Measurements from ENCODE around the gene GPR39.

The GPR39 gene

DNA sequence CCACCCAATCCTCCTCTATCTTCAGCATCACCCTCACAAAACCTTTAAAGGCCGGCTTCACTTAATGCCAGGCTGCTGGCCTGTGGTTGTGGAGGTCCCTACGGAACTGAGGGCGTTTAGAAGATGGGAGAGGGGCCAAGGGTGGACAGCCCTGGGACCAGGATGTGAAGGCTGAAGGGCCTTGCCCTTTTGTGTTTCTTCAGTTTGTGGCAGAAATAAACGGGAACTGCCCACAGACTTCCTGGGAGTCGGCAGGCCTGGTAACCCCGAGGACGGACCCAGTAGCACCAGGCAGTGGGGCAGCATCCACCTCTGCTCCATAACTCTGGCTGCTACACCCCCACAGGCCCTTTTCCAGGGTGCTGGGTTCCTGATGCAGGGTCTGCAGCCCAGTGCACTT, 202.1 kb downstream of the GPR39 start:
- no peak overlapping the region for H3K27ac ChIP-seq (ENCODE audit: low read depth, low read length)
- no peak overlapping the region for H3K9ac ChIP-seq (ENCODE audit: low read depth in 1 of 2, low read length in 2 of 2)
- no peak overlapping the region for H3K4me3 ChIP-seq (ENCODE audit: low read depth in 1 of 2, low read length in 2 of 2)
- no peaks in the 10 kb centered on the region for H3K36me3 ChIP-seq (ENCODE audit: control insufficient read depth in 1 of 2, insufficient read depth in 2 of 2, low read length in 2 of 2)
- H3K27me3 ChIP-seq (ENCODE audit: control insufficient read depth in 1 of 2, insufficient read depth in 2 of 2, low read length in 2 of 2) = no peaks in the 10 kb centered on the region
- H3K9me3 ChIP-seq (ENCODE audit: control insufficient read depth in 1 of 2, low read length in 2 of 2) = no peaks in the 10 kb centered on the region
- peaks cover 0 to 4% of the 10 kb centered on the region in 2 donors for H3K4me1 ChIP-seq (ENCODE audit: control insufficient read depth in 1 of 2, insufficient read depth in 2 of 2, low read length in 2 of 2)

GRCh38 chr2:132620115-132620514, 203.5 kb downstream of the GPR39 start:
- Histone ChIP-seq H3K27me3 (ENCODE audit: control insufficient read depth in 1 of 2, insufficient read depth in 2 of 2, low read length in 2 of 2) (no peaks in the 10 kb centered on the region), H3K4me3 (ENCODE audit: low read depth in 1 of 2, low read length in 2 of 2) (no peak overlapping the region), H3K9me3 (ENCODE audit: control insufficient read depth in 1 of 2, low read length in 2 of 2) (no peaks in the 10 kb centered on the region), H3K27ac (ENCODE audit: low read depth, low read length) (no peak overlapping the region), H3K4me1 (ENCODE audit: control insufficient read depth in 1 of 2, insufficient read depth in 2 of 2, low read length in 2 of 2) (peaks cover 0 to 4% of the 10 kb centered on the region in 2 donors), H3K9ac (ENCODE audit: low read depth in 1 of 2, low read length in 2 of 2) (no peak overlapping the region), H3K36me3 (ENCODE audit: control insufficient read depth in 1 of 2, insufficient read depth in 2 of 2, low read length in 2 of 2) (no peaks in the 10 kb centered on the region)

DNA sequence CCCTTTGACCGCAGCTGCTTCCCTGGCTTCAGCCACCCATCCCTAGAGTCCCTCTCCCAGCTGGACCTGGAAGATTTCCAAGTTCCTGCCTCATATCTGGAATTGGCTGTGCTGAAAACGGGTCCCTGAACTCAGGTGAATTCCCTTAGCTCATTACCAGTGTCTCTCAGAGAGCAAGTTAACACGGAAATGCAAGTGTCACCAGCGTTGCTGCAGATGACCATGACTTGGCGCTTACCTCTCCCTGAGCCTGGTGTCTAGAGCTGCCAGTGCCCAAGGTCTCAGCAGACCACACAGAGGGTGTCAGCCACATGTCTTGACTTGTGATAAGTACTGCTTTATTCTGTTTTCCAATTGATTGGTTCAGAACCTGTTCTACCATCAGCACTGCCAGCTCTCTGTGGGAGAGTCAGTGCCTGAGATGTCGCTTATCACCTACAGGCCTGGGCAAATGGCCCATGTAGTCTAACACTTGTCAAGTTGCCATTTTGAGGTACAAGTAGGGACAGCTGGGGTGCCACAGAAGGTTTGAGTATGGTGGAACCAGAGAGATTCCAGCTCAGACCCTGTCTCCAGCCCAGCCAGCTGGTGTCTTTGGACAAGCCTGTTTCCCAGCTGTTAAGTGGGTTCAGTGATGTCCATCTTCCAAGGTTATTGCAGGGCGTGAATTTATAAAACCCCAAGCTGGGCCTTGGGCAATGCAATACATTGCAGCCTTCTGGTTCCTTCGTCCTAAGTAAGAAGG, 204.7 kb downstream of the GPR39 start:
- no peak overlapping the region for H3K27ac ChIP-seq (ENCODE audit: low read depth, low read length)
- peaks cover 0 to 4% of the 10 kb centered on the region in 2 donors for H3K4me1 ChIP-seq (ENCODE audit: control insufficient read depth in 1 of 2, insufficient read depth in 2 of 2, low read length in 2 of 2)
- H3K27me3 ChIP-seq (ENCODE audit: control insufficient read depth in 1 of 2, insufficient read depth in 2 of 2, low read length in 2 of 2) = no peaks in the 10 kb centered on the region
- no peaks in the 10 kb centered on the region for H3K36me3 ChIP-seq (ENCODE audit: control insufficient read depth in 1 of 2, insufficient read depth in 2 of 2, low read length in 2 of 2)
- no peak overlapping the region for H3K4me3 ChIP-seq (ENCODE audit: low read depth in 1 of 2, low read length in 2 of 2)
- no peaks in the 10 kb centered on the region for H3K9me3 ChIP-seq (ENCODE audit: control insufficient read depth in 1 of 2, low read length in 2 of 2)
- no peak overlapping the region for H3K9ac ChIP-seq (ENCODE audit: low read depth in 1 of 2, low read length in 2 of 2)

- Histone ChIP-seq H3K4me3 (ENCODE audit: low read depth in 1 of 2, low read length in 2 of 2) (no peak overlapping the region), H3K36me3 (ENCODE audit: control insufficient read depth in 1 of 2, insufficient read depth in 2 of 2, low read length in 2 of 2) (no peaks in the 10 kb centered on the region), H3K9me3 (ENCODE audit: control insufficient read depth in 1 of 2, low read length in 2 of 2) (no peaks in the 10 kb centered on the region), H3K4me1 (ENCODE audit: control insufficient read depth in 1 of 2, insufficient read depth in 2 of 2, low read length in 2 of 2) (peaks cover 0 to 4% of the 10 kb centered on the region in 2 donors), H3K9ac (ENCODE audit: low read depth in 1 of 2, low read length in 2 of 2) (no peak overlapping the region), H3K27me3 (ENCODE audit: control insufficient read depth in 1 of 2, insufficient read depth in 2 of 2, low read length in 2 of 2) (no peaks in the 10 kb centered on the region), H3K27ac (ENCODE audit: low read depth, low read length) (no peak overlapping the region)
Observed at GRCh38 chr2:132623096-132623839, 206.7 kb downstream of the GPR39 start.

DNA sequence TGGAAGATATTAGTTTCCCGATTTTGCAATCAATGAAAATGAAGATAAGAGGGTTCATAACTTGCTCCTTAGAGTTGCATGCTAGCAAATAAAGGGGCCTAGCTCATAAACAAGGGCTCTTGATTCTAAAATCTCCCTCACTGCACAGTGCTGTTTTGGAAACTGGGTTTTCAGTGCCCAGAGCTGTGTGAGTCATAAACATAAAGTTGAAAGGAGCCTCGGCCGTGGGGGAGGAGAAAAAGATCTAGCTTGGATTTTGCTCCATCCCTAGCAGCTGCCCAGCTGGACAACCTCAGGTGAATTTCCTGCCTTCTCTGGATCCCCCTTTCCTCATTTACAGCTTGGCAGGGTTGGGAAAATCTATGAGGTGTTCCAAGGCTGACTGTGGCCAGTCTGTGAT, 210.9 kb downstream of the GPR39 start:
- H3K4me1 ChIP-seq (ENCODE audit: control insufficient read depth in 1 of 2, insufficient read depth in 2 of 2, low read length in 2 of 2) = peaks cover 10 to 18% of the 10 kb centered on the region in 2 donors
- no peaks in the 10 kb centered on the region for H3K9me3 ChIP-seq (ENCODE audit: control insufficient read depth in 1 of 2, low read length in 2 of 2)
- no peaks in the 10 kb centered on the region for H3K36me3 ChIP-seq (ENCODE audit: control insufficient read depth in 1 of 2, insufficient read depth in 2 of 2, low read length in 2 of 2)
- no peak overlapping the region for H3K4me3 ChIP-seq (ENCODE audit: low read depth in 1 of 2, low read length in 2 of 2)
- H3K27ac ChIP-seq (ENCODE audit: low read depth, low read length) = no peak overlapping the region
- H3K9ac ChIP-seq (ENCODE audit: low read depth in 1 of 2, low read length in 2 of 2) = no peak overlapping the region
- no peaks in the 10 kb centered on the region for H3K27me3 ChIP-seq (ENCODE audit: control insufficient read depth in 1 of 2, insufficient read depth in 2 of 2, low read length in 2 of 2)

DNA sequence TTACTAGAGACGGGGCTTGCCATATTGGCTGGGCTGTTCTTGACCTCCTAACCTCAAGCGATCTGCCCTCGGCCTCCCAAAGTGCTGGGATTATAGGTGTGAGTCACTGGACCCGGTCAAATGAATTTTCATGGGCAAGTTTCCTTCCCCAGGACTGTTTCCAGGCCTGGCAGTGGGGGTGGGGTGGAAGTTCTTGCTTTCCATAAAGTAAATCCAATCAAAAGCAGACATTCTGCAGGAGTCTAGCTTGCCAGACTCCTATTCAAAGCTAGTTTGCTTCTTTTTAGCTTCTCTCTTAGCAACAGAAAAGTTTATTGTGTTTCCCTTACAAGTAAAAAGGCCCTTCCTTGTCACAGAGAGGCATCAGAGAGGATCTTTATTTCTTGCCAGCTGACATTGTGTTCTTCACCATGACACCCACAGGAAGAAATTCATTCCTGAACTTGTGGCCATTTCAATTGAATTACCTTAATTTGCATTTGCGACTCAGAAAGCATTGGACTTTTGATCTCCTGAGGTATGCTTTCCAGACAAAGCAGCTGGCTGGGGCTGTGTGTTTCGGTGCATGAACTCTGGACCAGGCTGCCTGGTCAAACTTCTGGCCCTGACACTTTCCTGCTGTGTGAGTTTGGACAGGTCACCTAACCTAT, 215.5 kb downstream of the GPR39 start:
- H3K9me3 ChIP-seq (ENCODE audit: control insufficient read depth in 1 of 2, low read length in 2 of 2) = no peaks in the 10 kb centered on the region
- no peak overlapping the region for H3K4me3 ChIP-seq (ENCODE audit: low read depth in 1 of 2, low read length in 2 of 2)
- H3K36me3 ChIP-seq (ENCODE audit: control insufficient read depth in 1 of 2, insufficient read depth in 2 of 2, low read length in 2 of 2) = no peaks in the 10 kb centered on the region
- H3K4me1 ChIP-seq (ENCODE audit: control insufficient read depth in 1 of 2, insufficient read depth in 2 of 2, low read length in 2 of 2) = peaks cover 11 to 22% of the 10 kb centered on the region in 2 donors
- no peaks in the 10 kb centered on the region for H3K27me3 ChIP-seq (ENCODE audit: control insufficient read depth in 1 of 2, insufficient read depth in 2 of 2, low read length in 2 of 2)
- no peak overlapping the region for H3K9ac ChIP-seq (ENCODE audit: low read depth in 1 of 2, low read length in 2 of 2)
- H3K27ac ChIP-seq (ENCODE audit: low read depth, low read length) = no peak overlapping the region

DNA sequence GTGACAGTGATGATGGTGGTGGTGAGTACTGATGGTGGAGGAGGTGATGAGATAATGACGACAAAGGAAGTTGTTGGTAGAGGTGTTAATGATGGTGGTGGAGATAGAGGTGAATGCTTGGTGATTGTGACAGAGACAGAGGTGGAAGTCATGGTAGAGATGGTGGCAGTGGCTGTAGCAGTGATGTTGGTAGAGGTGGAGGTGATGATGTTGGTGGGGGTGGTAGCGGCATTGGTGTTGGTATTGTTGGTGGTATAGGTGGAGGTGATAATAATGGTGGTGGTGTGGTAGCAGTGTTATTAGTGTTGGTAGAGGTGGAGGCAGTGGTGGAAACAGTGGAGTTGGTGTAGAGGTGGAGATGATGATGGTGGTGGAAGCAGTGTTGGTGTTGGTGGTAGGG, 217.0 kb downstream of the GPR39 start:
- Histone ChIP-seq H3K4me3 (ENCODE audit: low read depth in 1 of 2, low read length in 2 of 2) (no peak overlapping the region), H3K27me3 (ENCODE audit: control insufficient read depth in 1 of 2, insufficient read depth in 2 of 2, low read length in 2 of 2) (no peaks in the 10 kb centered on the region), H3K4me1 (ENCODE audit: control insufficient read depth in 1 of 2, insufficient read depth in 2 of 2, low read length in 2 of 2) (peaks cover 11 to 22% of the 10 kb centered on the region in 2 donors), H3K36me3 (ENCODE audit: control insufficient read depth in 1 of 2, insufficient read depth in 2 of 2, low read length in 2 of 2) (no peaks in the 10 kb centered on the region), H3K9ac (ENCODE audit: low read depth in 1 of 2, low read length in 2 of 2) (no peak overlapping the region), H3K27ac (ENCODE audit: low read depth, low read length) (no peak overlapping the region), H3K9me3 (ENCODE audit: control insufficient read depth in 1 of 2, low read length in 2 of 2) (no peaks in the 10 kb centered on the region)

- Histone ChIP-seq H3K9ac (ENCODE audit: low read depth in 1 of 2, low read length in 2 of 2) (no peak overlapping the region), H3K27ac (ENCODE audit: low read depth, low read length) (no peak overlapping the region), H3K4me3 (ENCODE audit: low read depth in 1 of 2, low read length in 2 of 2) (no peak overlapping the region), H3K4me1 (ENCODE audit: control insufficient read depth in 1 of 2, insufficient read depth in 2 of 2, low read length in 2 of 2) (peaks cover 11 to 16% of the 10 kb centered on the region in 2 donors), H3K36me3 (ENCODE audit: control insufficient read depth in 1 of 2, insufficient read depth in 2 of 2, low read length in 2 of 2) (no peaks in the 10 kb centered on the region), H3K9me3 (ENCODE audit: control insufficient read depth in 1 of 2, low read length in 2 of 2) (no peaks in the 10 kb centered on the region), H3K27me3 (ENCODE audit: control insufficient read depth in 1 of 2, insufficient read depth in 2 of 2, low read length in 2 of 2) (no peaks in the 10 kb centered on the region)
Observed at GRCh38 chr2:132636346-132636745, 219.7 kb downstream of the GPR39 start.

GRCh38 chr2:132638313-132639040, 221.9 kb downstream of the GPR39 start:
- H3K4me1 ChIP-seq (ENCODE audit: control insufficient read depth in 1 of 2, insufficient read depth in 2 of 2, low read length in 2 of 2) = no peaks in the 10 kb centered on the region
- H3K9ac ChIP-seq (ENCODE audit: low read depth in 1 of 2, low read length in 2 of 2) = no peak overlapping the region
- H3K4me3 ChIP-seq (ENCODE audit: low read depth in 1 of 2, low read length in 2 of 2) = no peak overlapping the region
- no peak overlapping the region for H3K27ac ChIP-seq (ENCODE audit: low read depth, low read length)
- H3K27me3 ChIP-seq (ENCODE audit: control insufficient read depth in 1 of 2, insufficient read depth in 2 of 2, low read length in 2 of 2) = no peaks in the 10 kb centered on the region
- H3K9me3 ChIP-seq (ENCODE audit: control insufficient read depth in 1 of 2, low read length in 2 of 2) = no peaks in the 10 kb centered on the region
- H3K36me3 ChIP-seq (ENCODE audit: control insufficient read depth in 1 of 2, insufficient read depth in 2 of 2, low read length in 2 of 2) = no peaks in the 10 kb centered on the region

GRCh38 chr2:132640116-132640515, 223.5 kb downstream of the GPR39 start:
- Histone ChIP-seq H3K27me3 (ENCODE audit: control insufficient read depth in 1 of 2, insufficient read depth in 2 of 2, low read length in 2 of 2) (no peaks in the 10 kb centered on the region), H3K9ac (ENCODE audit: low read depth in 1 of 2, low read length in 2 of 2) (no peak overlapping the region), H3K9me3 (ENCODE audit: control insufficient read depth in 1 of 2, low read length in 2 of 2) (no peaks in the 10 kb centered on the region), H3K4me1 (ENCODE audit: control insufficient read depth in 1 of 2, insufficient read depth in 2 of 2, low read length in 2 of 2) (no peaks in the 10 kb centered on the region), H3K36me3 (ENCODE audit: control insufficient read depth in 1 of 2, insufficient read depth in 2 of 2, low read length in 2 of 2) (no peaks in the 10 kb centered on the region), H3K27ac (ENCODE audit: low read depth, low read length) (no peak overlapping the region), H3K4me3 (ENCODE audit: low read depth in 1 of 2, low read length in 2 of 2) (no peak overlapping the region)

Data from duodenal mucosa (tissue), 2 donors.